SJSA1 (cell line): ENCODE results near the gene SRM. TPM values are rescaled to one million over a fixed set of nuclear protein-coding genes. Genes with fewer than 3 reads are reported as not detected.

Source experiments
- total RNA-seq: library from RNA; depleted of rRNA; stranded (reverse); fragments of >200 nt; shearing (Covaris generic); gene quantifications from 2 replicates; pipeline ENCODE4 v1.2.3, GENCODE V29; 2014; rRNA removed

The SRM gene
- total RNA-seq, 1 experiment from 2014 or later = 33.0 TPM

Other genes with a start within 250 kb of the SRM start
- gene TARDBP, start 47.4 kb downstream of the SRM start, total RNA-seq = 35.1 and 96.3 TPM in 2 replicates
- gene MASP2, start 12.8 kb downstream of the SRM start, total RNA-seq = not detected in 2 replicates
- 72.4 and 73.4 TPM in 2 replicates for gene EXOSC10, start 39.9 kb upstream of the SRM start, total RNA-seq
- gene ANGPTL7, start 129.3 kb upstream of the SRM start, total RNA-seq = not detected in 2 replicates
- gene MTOR, start 202.5 kb upstream of the SRM start, total RNA-seq = 40.4 and 51.2 TPM in 2 replicates
- 8.2 and 12.3 TPM in 2 replicates for gene UBIAD1, start 213.2 kb upstream of the SRM start, total RNA-seq